NT2/D1 (cell line): ENCODE measurements around the gene CD8A.

Source experiments
- YY1 ChIP-seq: IDR thresholded peaks from 2 replicates; pipeline ENCODE4 v1.6.1; 2011; ENCODE audit not compliant: insufficient read length, insufficient read depth
- ZNF274 ChIP-seq: IDR thresholded peaks from 2 replicates; pipeline ENCODE4 v1.6.1; 2011; ENCODE audit warnings: mild to moderate bottlenecking, low read depth, low read length

DNA sequence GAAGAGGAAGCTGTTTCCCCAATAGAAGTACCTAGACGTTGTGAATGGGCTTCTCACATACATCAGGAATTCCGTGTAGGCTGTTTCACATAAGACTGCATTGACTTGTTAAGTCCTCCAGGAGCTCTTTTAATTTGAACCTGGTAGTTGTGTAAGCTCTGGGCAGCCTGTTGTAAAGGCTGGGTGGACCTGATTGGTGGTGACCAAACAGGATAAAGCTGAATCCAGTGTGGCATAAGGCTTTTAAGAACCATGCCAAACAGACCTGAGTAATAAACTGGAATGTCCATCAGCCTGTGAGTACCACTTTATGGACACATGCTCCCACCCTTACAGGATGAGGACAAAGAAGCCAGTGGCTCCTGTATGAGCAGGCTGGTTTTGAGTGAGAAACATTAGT, 46.6 kb downstream of the CD8A start:
- no peak for TF ChIP-seq YY1
- TF ChIP-seq ZNF274, result no peak
